ENCODE data around the gene GIT1.

The GIT1 gene

GRCh38 chr17:29524692-29525091 is 64.8 kb downstream of the GIT1 start:
- no peak for DNase-seq (ENCODE audit: low read depth)

More at GRCh38 chr17:29524692-29525091, 64.8 kb downstream of the GIT1 start:
- no peak overlapping the region for H3K4me3 ChIP-seq (ENCODE audit: control insufficient read depth, low read depth, low read length)
- TF ChIP-seq CTCF (IDR thresholded peaks at IDR 0.05; ENCODE audit: control insufficient read depth, insufficient read depth, low read depth, low read length, missing control alignments), result no peak
